Fibroblast of pulmonary artery (primary cell): ENCODE measurements around the gene RBM12.

Experiments used
- DNase-seq: peaks from one replicate; pipeline ENCODE4 v3.0.0-alpha.2; 2010; ENCODE audit warnings: low read depth
- H3K4me3 ChIP-seq: replicated peaks from 2 replicates; pipeline ENCODE4 v1.5.1; 2011; ENCODE audit warnings: low read depth, mild to moderate bottlenecking, control low read depth, low read length, moderate library complexity
- TF ChIP-seq, protein P1 (sequence below): IDR thresholded peaks from 2 replicates; pipeline ENCODE4 v1.5.1; 2011; ENCODE audit warnings: mild to moderate bottlenecking, control low read depth, low read length, inconsistent platforms; ENCODE audit errors: missing control alignments

The RBM12 gene

DNA sequence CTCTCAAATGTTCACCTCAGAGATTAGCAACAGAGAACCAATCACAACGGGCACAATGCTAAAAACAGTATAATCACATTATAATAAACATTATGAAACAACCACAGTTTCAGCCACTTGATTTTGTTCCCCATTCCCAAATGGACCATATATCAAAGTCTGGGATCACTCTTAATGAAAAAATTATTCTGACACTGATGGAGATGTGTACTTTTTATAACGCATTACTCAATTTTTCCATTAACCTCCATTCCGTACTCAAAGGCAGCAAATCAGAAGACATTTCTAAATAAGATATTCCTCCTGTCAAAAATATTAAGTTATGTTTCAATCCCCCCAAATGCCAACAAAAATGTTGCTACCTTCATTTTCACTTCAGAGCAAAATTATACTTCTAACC is 2.8 kb downstream of the RBM12 start:
- DNase-seq = no peak
- peak overlapping the region; percentile 67 for H3K4me3 ChIP-seq
- TF ChIP-seq, protein P1, sequence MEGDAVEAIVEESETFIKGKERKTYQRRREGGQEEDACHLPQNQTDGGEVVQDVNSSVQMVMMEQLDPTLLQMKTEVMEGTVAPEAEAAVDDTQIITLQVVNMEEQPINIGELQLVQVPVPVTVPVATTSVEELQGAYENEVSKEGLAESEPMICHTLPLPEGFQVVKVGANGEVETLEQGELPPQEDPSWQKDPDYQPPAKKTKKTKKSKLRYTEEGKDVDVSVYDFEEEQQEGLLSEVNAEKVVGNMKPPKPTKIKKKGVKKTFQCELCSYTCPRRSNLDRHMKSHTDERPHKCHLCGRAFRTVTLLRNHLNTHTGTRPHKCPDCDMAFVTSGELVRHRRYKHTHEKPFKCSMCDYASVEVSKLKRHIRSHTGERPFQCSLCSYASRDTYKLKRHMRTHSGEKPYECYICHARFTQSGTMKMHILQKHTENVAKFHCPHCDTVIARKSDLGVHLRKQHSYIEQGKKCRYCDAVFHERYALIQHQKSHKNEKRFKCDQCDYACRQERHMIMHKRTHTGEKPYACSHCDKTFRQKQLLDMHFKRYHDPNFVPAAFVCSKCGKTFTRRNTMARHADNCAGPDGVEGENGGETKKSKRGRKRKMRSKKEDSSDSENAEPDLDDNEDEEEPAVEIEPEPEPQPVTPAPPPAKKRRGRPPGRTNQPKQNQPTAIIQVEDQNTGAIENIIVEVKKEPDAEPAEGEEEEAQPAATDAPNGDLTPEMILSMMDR = no peak

DNA sequence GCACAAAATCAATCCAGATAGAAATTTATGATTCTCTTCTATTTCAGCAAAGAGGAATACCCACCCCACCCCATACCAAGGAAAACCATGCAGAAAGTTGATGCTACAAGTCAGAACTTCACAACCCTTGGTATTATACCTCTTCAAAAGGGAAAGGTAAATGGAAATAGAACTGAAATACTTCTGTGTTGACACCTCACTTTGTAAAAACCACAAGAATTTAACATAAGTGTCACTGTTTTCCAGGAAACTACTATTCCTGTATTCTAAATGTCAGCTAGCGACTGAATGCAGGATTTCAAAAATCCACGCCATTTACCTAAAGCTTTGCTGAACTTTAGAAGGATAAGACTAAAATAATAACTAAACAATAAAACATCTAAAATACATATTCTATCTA is 3.6 kb downstream of the RBM12 start:
- TF ChIP-seq, protein P1 = no peak
- DNase-seq = no peak
- H3K4me3 ChIP-seq = no peak overlapping the region

DNA sequence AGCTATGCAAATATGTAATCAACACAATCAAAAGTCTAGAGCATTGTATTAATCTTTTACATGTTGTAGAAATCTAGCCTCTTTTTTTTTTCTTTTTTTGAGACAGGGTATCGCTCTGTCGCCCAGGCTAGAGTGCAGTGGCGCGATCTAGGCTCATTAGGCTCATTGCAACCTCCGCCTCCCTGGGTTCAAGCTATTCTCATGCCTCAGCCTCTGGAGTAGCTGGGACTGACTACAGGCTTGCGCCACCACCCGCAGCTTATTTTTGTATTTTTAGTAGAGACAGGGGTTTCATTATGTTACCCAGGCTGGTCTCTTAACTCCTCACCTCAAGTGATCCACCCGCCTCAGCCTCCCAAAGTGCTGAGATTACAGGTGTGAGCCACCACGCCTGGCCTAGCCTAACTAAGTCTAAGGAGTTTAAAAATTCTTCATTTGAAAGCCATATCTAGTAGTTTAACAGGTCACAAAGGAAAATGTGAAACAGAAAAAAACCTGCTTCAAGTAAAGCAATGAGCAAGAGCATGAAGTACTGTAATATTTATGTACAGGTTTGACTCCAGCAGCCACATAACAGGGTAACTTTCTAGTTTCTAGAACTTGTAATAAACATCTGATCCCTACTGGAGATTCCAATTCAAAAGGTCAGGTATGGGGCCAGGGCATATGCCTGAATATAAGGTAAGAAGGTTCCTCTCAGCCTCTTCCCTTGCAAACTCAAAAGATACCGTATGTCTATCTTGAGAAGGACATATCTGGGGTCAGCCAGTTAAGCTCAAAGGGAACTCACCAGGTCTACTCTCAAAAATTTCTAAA is 4.4 kb downstream of the RBM12 start:
- TF ChIP-seq, protein P1 = no peak
- no peak overlapping the region for H3K4me3 ChIP-seq
- DNase-seq = no peak

DNA sequence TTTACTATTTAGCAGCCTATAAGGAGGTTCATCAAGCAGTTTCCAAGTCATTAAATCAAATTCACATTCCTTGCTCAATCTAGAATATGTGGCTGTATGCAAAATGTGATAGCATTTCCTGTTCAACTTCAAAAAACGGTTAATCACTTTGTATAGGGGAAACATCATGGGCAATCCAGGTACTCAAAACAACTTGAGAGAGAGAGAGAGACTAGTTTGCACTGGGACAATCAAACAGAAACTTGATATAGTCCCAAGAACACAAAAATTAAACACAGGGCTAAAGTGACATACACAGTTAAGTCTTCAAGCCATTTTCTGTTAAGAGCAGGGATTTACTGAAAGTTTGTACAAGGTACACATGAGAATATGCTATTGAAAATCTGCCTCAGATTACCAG is 7.4 kb downstream of the RBM12 start:
- TF ChIP-seq, protein P1 = no peak
- H3K4me3 ChIP-seq = no peak overlapping the region
- DNase-seq = no peak

DNA sequence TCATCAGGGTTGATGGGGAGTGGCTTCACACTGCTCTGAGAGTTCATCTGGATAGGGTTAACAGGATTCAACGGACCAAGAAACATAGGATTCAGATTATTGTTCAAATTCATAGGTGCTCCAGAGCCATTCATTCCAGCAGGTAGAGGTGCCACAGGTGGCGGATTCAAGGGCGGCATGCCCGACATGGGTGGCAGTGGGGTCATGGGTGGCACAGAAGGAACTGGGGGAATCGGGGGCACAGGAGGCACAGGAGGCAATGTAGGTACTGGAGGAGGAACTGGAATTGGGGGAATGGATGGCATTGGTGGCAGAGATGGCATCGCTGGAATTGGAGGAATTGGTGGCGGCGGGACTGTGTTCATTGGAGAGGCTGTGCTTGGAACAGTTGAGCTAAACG is 10.3 kb downstream of the RBM12 start:
- TF ChIP-seq, protein P1 = no peak
- no peak for DNase-seq
- no peak overlapping the region for H3K4me3 ChIP-seq

DNA sequence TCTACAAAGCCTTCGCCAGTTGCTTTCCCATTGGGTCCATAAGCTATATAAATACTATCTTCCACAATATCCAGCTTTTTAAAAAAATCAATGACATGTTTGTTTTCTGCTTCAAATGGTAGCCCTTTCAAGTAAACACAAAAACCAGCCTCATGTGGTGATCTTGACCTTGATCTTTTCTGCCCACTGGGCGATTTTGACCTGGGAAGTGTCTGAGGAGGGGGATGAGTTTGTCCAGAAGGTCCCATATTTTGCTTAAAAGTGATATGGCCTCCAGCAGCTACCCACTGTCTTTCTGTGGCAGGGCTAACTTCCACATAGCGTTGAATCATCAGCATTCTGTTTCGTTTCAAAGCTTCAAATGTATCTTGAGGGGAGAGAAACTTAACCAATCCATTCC is 10.8 kb downstream of the RBM12 start:
- no peak overlapping the region for H3K4me3 ChIP-seq
- TF ChIP-seq, protein P1 = no peak
- DNase-seq = no peak

DNA sequence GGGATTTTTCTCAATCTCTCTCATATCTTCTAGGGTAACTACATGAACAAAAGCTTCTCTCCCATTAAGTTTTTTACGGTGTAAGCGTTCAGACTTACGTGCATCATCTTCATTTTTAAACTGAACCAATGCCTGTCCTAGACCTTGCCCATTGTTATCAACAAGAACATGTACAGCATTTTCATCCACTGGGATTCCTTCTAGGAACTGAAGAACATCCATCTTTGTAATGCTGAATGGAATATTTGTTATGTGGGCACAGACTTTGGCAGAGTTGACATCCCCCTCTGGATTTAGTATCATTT is 11.3 kb downstream of the RBM12 start:
- TF ChIP-seq, protein P1 = no peak
- DNase-seq = no peak

More for the DNA sequence above, 11.3 kb downstream of the RBM12 start:
- no peak overlapping the region for H3K4me3 ChIP-seq
